ENCODE data around the gene UBAP2.

The UBAP2 gene

DNA sequence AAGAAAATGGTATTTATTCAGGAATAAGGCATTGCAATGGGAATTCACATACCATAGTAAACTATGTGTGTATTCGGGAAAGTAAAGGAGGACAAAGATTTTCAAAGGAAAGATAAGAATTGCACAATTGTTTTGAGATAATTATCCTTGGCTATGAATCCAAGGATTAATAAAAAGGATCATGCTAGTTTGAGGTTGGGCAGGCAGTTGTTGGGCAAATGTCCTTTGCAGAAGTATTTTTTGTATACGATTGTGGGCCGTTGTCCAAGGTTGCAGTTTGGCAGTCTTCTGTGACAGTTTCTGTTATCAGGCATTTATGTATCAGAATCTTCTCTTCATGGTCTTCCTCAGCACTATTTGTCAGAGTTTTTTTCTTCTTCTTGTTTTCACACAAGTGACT is 10.6 kb upstream of the UBAP2 start:
- TF ChIP-seq, protein P1, sequence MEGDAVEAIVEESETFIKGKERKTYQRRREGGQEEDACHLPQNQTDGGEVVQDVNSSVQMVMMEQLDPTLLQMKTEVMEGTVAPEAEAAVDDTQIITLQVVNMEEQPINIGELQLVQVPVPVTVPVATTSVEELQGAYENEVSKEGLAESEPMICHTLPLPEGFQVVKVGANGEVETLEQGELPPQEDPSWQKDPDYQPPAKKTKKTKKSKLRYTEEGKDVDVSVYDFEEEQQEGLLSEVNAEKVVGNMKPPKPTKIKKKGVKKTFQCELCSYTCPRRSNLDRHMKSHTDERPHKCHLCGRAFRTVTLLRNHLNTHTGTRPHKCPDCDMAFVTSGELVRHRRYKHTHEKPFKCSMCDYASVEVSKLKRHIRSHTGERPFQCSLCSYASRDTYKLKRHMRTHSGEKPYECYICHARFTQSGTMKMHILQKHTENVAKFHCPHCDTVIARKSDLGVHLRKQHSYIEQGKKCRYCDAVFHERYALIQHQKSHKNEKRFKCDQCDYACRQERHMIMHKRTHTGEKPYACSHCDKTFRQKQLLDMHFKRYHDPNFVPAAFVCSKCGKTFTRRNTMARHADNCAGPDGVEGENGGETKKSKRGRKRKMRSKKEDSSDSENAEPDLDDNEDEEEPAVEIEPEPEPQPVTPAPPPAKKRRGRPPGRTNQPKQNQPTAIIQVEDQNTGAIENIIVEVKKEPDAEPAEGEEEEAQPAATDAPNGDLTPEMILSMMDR (IDR thresholded peaks at IDR 0.05; ENCODE audit: low read length), result no peak
- no peak for TF ChIP-seq EZH2 (IDR thresholded peaks at IDR 0.05; ENCODE audit: borderline replicate concordance, low read length)
- H3K27ac ChIP-seq (ENCODE audit: low read depth, low read length, poor library complexity, severe bottlenecking), result no peak overlapping the region
- no peak overlapping the region for H3K4me2 ChIP-seq (ENCODE audit: low read length)
- H4K20me1 ChIP-seq (ENCODE audit: insufficient read depth, low read length), result no peaks in the 10 kb centered on the region
- no peaks in the 10 kb centered on the region for H3F3A ChIP-seq (ENCODE audit: insufficient read depth, low read length)
- no peaks in the 10 kb centered on the region; the same call in 1 of the 2 replicates for H3K27me3 ChIP-seq (ENCODE audit: insufficient read depth, low read length)
- H3K9ac ChIP-seq (ENCODE audit: low read length), result no peak overlapping the region
- no peaks in the 10 kb centered on the region for H3K9me3 ChIP-seq (ENCODE audit: low read length)
- no peaks in the 10 kb centered on the region for H3K4me1 ChIP-seq (ENCODE audit: insufficient read depth, low read length, severe bottlenecking)
- no peaks in the 10 kb centered on the region for H3K79me2 ChIP-seq (ENCODE audit: insufficient read depth, low read length)
- no peaks in the 10 kb centered on the region for H3K9me2 ChIP-seq (ENCODE audit: low read depth, low read length)
- no peak overlapping the region for H2AFZ ChIP-seq (ENCODE audit: low read length)
- no peaks in the 10 kb centered on the region for H3K36me3 ChIP-seq (ENCODE audit: insufficient read depth, low read length)
- no peak overlapping the region for H3K4me3 ChIP-seq (ENCODE audit: low read depth, low read length, poor library complexity, severe bottlenecking)

DNA sequence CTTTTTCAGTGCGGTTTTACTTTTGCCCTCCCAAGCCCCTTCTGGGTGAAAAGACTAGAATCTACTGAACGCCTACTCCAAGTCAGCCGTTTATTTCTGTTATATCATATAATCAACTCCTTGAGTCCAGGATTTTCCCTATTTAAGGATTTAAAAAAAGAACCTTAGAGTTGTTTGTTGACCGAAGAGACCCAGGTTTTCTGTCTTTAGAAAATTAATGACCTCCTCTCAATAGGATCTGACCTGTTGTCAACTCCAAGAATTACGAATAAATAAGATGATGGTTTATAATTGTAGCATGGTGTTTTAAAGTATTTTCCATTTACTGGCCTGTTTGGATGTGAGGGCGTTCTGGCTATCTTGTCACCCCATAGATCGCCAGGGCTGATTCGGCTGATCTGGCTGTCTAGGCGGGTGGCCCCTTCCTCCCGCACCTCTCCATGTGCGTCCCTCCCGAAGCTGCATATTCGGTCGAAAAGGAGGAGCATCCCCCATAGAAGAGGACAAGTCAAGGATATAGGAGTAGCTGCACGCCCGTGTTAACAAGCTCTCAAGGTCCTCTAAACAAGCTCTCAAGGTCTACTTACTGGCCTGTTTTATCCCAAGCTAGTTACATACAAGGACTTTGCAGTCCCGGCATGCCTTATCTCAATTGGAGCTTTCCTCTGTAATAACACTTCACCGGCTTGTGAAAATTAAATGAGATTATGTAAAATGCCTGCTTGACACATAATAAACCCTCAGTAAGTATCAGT is 1.1 kb upstream of the UBAP2 start:
- H3K27me3 ChIP-seq (ENCODE audit: insufficient read depth, low read length), result no peaks in the 10 kb centered on the region
- H3K9ac ChIP-seq (ENCODE audit: low read length), result peak overlapping the region; percentile 88
- H3K4me1 ChIP-seq (ENCODE audit: insufficient read depth, low read length, severe bottlenecking), result peaks cover 36% of the 10 kb centered on the region
- peak overlapping the region; percentile 86 for H3K4me3 ChIP-seq (ENCODE audit: low read depth, low read length, poor library complexity, severe bottlenecking)
- H3K36me3 ChIP-seq (ENCODE audit: insufficient read depth, low read length), result peaks cover 2% of the 10 kb centered on the region; the same call in 1 of the 2 replicates
- no peaks in the 10 kb centered on the region for H3K9me2 ChIP-seq (ENCODE audit: low read depth, low read length)
- H3K9me3 ChIP-seq (ENCODE audit: low read length), result no peaks in the 10 kb centered on the region
- H4K20me1 ChIP-seq (ENCODE audit: insufficient read depth, low read length), result no peaks in the 10 kb centered on the region
- H3F3A ChIP-seq (ENCODE audit: insufficient read depth, low read length), result no peaks in the 10 kb centered on the region
- TF ChIP-seq, protein P1 (IDR thresholded peaks at IDR 0.05; ENCODE audit: low read length), result no peak
- TF ChIP-seq EZH2 (IDR thresholded peaks at IDR 0.05; ENCODE audit: borderline replicate concordance, low read length), result no peak
- H3K79me2 ChIP-seq (ENCODE audit: insufficient read depth, low read length), result peaks cover 38% of the 10 kb centered on the region
- H3K4me2 ChIP-seq (ENCODE audit: low read length), result peak overlapping the region; percentile 91
- peak overlapping the region; percentile 64 for H2AFZ ChIP-seq (ENCODE audit: low read length)
- H3K27ac ChIP-seq (ENCODE audit: low read depth, low read length, poor library complexity, severe bottlenecking), result peak overlapping the region; percentile 83

DNA sequence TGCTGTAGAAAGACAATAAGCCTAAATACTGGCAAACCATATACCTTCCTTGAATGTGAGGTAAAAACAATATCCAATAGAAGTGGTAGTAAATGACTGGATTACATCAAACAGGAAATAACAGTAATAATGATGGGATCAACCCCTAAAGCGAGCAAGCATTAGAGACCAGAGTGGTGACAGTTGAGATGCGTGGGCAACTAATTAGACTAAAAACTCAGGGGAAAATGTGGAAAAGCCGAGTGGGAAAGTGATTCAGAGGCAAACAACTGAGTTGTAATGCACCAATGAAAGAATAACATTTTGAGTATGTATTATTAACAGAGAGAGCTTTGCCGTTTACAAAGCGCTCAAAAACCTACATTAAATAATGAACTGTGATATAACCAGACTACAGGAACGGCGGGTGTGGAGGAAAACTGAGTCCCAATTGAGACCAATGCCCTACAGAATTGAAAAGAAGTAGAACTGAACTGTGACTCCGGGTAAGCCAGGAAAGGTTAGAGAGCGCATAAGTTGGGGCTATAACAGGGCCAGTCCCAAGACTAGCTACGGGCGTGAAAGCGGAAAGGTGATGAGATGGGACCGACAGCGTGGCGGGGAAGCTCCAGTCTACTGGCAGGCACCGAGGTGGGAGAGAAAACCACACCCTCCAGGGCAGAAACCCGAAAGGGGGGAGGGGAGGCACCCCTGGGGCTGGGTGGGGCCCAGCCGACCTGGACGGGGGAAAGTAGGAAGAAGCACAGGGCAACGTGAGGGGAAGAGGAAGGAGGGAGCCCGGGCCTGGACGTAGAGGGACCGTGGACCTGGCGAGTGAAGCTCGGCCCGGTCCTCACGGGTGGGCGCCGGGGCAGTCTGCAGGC is 592 bp downstream of the UBAP2 start:
- Histone ChIP-seq H3K79me2 (ENCODE audit: insufficient read depth, low read length) (peaks cover 55% of the 10 kb centered on the region), H3K4me2 (ENCODE audit: low read length) (peak overlapping the region; percentile 91), H3K36me3 (ENCODE audit: insufficient read depth, low read length) (peaks cover 12% of the 10 kb centered on the region), H2AFZ (ENCODE audit: low read length) (no peak overlapping the region), H3K4me3 (ENCODE audit: low read depth, low read length, poor library complexity, severe bottlenecking) (peak overlapping the region; percentile 86), H3K9me3 (ENCODE audit: low read length) (no peaks in the 10 kb centered on the region), H3K27me3 (ENCODE audit: insufficient read depth, low read length) (no peaks in the 10 kb centered on the region), H3K9ac (ENCODE audit: low read length) (peak overlapping the region; percentile 88), H3K4me1 (ENCODE audit: insufficient read depth, low read length, severe bottlenecking) (peaks cover 36% of the 10 kb centered on the region), H4K20me1 (ENCODE audit: insufficient read depth, low read length) (no peaks in the 10 kb centered on the region), H3K27ac (ENCODE audit: low read depth, low read length, poor library complexity, severe bottlenecking) (peak overlapping the region; percentile 83), H3F3A (ENCODE audit: insufficient read depth, low read length) (no peaks in the 10 kb centered on the region), H3K9me2 (ENCODE audit: low read depth, low read length) (no peaks in the 10 kb centered on the region)
- TF ChIP-seq, protein P1 (IDR thresholded peaks at IDR 0.05; ENCODE audit: low read length), result no peak
- TF ChIP-seq EZH2 (IDR thresholded peaks at IDR 0.05; ENCODE audit: borderline replicate concordance, low read length), result no peak

Measured in OCI-LY1 (cell line).